Right lung (tissue), 5 donors: ENCODE measurements around the gene MBIP. TPM values are rescaled to one million over a fixed set of nuclear protein-coding genes. Genes with fewer than 3 reads are reported as not detected.

Source experiments
- DNase-seq, 2 donors: peaks; one replicate each; pipeline ENCODE4 v3.0.0-alpha.2; 2013
- polyA plus RNA-seq, 5 donors: library from polyadenylated mRNA; unstranded; fragments of 120-200 nt; gene quantifications; one replicate each; pipeline versions ENCODE4 v1.2.1 to v1.2.3, GENCODE V29; 2013; ENCODE audit warnings: inconsistent platforms in 1 of 5, low replicate concordance in 1 of 5; ENCODE audit not compliant: insufficient read length in 5 of 5, insufficient read depth in 1 of 5

MBIP gene
- polyA plus RNA-seq, 5 donors: 119 to 194 (median 174) TPM

- no peak for DNase-seq
These were observed 2.8 kb downstream of the MBIP start for GRCh38 chr14:36317650-36318049.

GRCh38 chr14:36316131-36316530 lies 4.3 kb downstream of the MBIP start:
- DNase-seq: no peak

DNA sequence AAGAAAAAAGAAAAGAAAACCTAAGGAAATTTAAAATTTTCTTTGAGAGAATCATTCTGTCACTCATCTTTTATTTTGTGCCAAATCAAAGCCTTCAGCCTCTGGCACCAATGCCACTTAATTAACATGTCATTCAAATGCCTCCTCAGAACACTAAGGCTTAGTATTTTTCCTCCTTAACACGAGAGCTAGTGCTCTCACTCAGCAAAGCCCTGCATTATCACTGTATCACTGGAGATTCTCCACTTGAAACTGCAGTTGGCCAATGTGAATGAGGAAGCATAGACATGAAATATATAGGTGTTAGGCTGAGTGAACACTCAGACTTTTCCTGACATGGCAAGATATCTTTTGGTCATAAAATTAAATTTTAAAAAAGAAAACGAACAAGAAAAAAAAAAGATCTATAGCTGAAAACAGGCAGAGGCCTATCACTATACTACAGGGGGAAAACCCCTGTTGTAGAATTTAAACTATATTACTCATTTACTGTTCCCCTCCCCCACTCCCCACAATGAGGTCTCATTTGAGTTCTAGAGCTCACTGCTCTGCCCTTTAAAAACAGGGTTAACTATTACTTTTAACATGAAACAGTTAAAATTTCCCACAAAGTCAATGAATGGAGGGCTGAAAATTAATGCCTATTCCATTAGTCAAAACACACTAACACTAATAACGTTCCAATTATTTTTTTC lies 5.1 kb downstream of the MBIP start:
- no peak for DNase-seq

- no peak for DNase-seq
These were observed 6.5 kb downstream of the MBIP start for GRCh38 chr14:36313898-36314297.

- DNase-seq: no peak
These were observed 7.2 kb downstream of the MBIP start for GRCh38 chr14:36313206-36313605.

GRCh38 chr14:36306836-36307235 lies 13.6 kb downstream of the MBIP start:
- no peak for DNase-seq

- DNase-seq: no peak
These were observed 15.5 kb downstream of the MBIP start for GRCh38 chr14:36304895-36305294.

DNA sequence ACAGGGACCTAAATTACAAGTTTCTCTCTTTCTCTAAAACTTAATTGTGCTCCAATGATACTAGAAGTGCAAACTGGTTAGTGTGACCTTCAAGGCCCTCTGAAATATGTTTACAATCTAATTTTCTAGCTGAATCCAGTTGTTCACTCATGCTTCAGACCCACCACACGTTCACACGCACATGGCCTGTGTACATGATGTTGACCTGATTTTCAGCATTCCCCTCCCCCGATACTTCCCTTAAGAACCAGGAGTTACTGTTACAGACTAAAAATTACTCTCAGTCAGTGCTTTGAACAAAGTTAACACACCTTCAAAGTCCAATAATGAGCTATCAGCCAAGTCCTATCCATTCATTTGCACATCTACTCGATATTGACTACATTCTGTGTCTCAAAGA lies 16.5 kb downstream of the MBIP start:
- DNase-seq: no peak

DNA sequence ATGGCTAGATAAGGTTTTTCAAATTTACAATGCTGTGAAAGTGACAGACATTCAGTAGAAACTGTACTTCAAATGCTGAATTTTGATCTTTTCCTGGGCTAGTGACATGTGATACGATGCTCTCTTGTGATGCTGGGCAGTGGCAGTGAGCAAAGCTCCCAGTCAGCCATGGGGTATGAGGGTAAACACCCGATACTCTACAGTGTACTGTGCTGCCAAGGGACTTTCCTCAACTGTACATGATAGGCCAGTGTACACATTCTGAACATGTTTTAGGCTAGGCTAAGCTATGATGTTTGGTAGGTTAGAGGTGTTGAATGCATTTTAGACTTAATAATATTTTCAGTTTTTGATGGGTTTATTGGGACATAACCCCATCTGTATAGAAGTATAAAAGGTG lies 17.6 kb downstream of the MBIP start:
- no peak for DNase-seq

DNA sequence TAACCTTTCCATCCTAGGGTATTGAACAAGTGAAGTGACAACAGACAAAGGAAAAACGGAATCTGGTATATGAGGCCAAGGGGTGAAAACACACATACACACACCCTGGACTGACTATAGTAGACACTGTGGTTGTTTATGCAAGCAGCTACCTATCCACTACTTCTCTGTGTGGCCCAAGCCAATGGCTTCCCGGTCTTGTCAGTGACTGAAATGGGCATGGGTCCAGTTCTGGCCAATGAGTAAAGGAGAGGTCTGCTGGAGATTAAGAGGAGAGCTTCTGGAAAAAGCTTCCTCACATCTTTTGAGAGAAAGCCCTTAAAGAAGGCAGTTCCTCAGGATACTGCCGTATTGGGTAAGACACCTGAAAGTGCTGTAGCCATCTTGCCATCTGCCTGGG lies 19.3 kb downstream of the MBIP start:
- DNase-seq: no peak

- no peak for DNase-seq
These were observed 20.1 kb downstream of the MBIP start for GRCh38 chr14:36300337-36300736.

DNA sequence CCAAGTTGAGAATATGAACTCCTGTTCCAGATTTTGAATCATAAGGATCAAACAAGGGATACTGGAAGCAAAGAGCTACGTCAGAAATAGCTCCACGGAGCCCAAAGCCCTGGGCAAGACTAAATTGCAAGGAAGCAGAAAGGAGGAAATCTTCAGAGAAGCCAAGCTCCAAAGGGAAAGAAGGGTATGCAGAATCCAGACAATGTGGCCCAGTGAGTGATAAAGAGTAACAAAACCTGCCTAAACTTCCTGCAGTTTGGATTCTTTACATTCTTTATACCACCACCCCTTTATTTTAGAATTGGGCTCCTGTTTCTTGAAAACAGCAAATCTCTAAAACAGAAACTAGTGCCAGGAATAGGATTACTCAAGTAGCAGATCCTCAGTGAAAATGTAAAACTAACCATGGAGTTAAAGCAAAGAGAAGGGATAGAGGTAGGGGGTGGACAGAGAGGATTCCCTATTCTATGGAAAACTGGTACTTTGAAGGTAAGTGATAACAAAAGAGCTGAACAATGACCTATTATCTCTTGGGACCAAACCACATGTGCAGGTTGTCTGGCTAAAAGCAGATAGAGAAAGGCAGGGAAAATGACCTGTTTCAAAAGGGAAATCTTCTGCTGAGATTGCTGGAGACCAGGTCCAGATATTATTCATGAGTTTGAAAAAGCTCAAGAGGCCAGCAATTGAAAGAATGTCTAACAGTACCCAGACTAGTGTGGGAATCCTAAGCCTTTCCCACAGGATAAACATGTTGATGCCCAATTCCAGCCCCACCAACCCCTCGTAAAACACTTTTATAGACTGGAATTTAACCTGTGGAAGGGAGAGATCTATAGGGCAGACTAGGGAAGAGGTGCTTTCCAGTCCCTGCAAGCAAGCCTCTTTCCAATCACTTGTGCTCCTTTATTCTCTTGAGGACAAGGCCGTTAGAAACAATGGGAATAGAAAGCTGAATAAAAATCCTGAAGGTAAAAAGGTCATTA lies 24.5 kb downstream of the MBIP start:
- DNase-seq: no peak

GRCh38 chr14:36294543-36294942 lies 25.9 kb downstream of the MBIP start:
- DNase-seq: no peak

- no peak for DNase-seq
These were observed 26.6 kb downstream of the MBIP start for GRCh38 chr14:36293824-36294223.

DNA sequence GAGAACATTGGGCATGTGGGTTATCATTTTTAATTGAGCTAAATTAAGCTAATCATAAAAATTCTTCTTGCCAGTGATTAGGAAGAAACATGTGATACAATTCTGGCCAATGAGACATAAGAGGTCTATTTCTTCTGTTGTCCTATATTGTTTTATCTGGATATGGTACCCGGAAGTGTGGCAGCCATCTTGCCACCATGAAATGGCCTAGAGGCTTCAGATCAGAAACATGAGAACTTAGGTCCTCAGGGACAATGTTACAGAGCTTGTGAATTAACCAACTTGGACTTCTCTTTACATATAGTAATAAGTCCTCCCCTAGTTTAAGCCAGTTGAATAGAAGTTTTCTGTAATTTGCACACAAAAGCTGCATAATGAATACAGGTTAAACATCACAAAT lies 30.5 kb downstream of the MBIP start:
- no peak for DNase-seq

GRCh38 chr14:36288496-36288895 lies 31.9 kb downstream of the MBIP start:
- no peak for DNase-seq

GRCh38 chr14:36284971-36285595 lies 35.4 kb downstream of the MBIP start:
- no peak for DNase-seq

DNA sequence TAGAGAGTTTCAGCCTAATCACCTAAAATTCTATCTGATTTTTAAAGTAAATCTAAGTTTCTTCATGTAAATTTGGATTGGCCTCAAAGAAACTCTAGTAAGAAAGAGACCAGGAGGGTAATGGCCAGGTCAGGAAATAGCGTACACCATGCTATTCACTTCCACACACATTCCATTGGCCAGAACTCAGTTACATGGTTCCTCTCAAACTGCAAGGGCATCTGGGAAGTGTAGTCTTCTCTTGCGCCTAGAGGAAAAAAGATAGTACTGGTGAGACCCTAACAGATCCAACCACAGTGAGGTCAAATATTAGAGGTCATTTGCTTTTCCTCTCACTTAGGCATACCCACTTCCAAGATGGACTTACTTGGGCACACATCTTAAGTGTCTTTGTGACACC lies 39.1 kb downstream of the MBIP start:
- DNase-seq: no peak

DNA sequence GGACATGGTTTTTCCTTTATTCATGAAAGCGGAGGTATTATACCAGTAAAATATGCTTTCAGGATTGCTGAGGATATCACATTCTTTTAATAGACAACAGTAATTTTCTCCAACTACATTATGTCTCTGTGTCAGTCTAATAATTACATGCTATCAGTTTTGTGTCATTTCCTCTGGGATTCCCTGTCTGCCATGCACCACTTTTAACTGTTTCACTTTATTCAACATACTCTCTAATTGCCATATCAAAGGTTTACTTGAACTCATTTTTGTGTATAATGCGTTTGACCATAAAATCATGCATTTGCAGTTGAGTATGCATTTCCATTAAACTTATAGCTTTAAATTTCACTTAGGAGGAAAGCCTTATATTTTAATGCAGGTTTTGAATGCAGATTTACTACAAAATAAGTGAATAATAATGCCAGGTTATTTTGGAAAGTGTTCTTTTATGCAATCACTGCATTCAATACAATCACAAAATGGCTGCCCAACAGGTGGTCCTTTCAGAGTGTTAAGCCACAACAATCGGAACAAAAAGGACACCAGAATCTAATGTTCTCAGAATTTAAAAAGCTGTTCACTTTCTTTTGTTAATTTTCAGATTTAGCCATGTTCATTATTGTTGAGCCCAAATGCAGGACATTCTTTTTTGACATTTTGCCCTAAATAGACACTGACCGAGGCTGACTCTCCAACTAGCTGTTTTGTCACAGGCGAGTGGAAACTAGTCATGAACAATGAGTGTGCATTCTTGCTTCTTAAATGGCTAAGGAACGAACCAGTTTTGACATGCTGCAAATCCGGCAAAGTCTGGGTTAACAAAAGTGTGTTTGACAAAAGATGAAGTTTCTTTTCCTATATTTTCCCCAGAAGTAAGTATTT lies 40.9 kb downstream of the MBIP start:
- DNase-seq: no peak

DNA sequence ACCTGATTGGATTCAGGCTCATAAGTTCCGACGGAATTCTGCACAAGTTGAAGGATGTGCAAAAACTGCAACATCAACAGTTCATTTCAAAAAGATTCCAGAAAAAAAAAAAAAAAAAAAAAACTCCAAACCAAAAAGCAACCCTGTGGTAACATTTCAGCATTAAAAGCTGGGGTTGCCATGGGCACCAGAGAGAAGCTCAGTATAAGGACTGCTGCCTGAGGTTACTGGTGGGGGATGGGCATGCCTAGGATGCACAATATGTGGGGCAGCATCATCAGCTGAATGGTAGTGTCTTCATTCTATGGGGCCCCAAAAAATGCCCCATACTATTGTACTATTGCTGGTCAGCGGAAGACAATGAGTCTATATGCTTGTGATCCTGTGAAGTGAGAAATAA lies 44.7 kb downstream of the MBIP start:
- DNase-seq: no peak
